ENCODE measurements around the gene PABPN1L. TPM values are rescaled to one million over a fixed set of nuclear protein-coding genes. Genes with fewer than 3 reads are reported as not detected.

PABPN1L gene
- total and polyA plus RNA-seq, 2 experiments from 2014 or later, result not detected

DNA sequence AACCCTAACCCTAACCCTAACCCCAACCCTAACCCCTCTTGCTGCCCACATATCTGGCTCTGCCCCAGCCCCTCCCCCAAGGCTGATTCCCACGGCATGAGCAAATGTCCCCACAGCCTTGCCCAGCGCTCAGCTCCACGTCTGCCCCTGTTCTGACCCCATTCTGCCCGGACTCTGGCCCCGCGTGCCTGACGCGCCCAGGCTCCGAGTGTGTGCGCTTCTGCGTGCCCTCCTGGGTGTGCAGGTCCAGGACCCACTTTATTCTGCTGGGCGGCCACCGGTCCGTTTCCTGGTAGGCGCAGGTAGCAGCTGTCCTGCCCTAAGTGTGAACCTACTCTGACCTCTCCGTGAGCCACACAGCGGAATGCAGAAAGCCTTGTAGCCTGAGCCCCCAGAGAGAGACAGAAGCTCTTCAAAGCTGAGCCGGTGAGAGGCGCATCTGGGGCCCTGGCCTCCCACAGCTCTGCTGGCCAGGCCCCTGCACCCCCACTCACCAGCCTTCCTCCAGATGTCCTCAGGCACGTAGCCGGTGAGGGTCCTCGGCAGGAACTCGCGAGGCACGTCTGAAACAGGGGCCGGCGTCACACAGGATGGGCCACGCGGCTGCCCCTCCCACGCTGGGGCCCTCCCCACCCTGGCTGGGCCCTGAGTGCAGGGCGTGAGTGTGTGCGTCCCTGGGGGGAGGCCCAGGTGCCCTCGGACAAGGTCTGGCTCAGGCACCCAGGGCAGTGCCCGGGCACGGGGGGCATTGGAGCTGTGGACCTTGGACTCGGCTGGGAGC, 14.0 kb upstream of the PABPN1L start:
- no peak overlapping the region for H3K27ac Mint-ChIP-seq

More for the DNA sequence above, 14.0 kb upstream of the PABPN1L start:
- H3K36me3 ChIP-seq (ENCODE audit: insufficient read depth), result no peaks in the 10 kb centered on the region
- no peak overlapping the region for H3K4me2 ChIP-seq
- H3K4me1 ChIP-seq (ENCODE audit: insufficient read depth), result no peaks in the 10 kb centered on the region
- H3K9me2 ChIP-seq (ENCODE audit: insufficient read depth), result no peaks in the 10 kb centered on the region
- H3K4me3 ChIP-seq, result no peak overlapping the region
- peak; percentile 16 for ATAC-seq
- Mint-ChIP-seq H3K27me3 (ENCODE audit: insufficient read depth, low read depth, poor library complexity) (peaks cover 19% of the 10 kb centered on the region), H3K36me3 (ENCODE audit: low read depth) (no peaks in the 10 kb centered on the region; the same call in 2 of the 3 replicates), H3K4me3 (no peak overlapping the region), H3K9me3 (no peaks in the 10 kb centered on the region; the same call in none of the 3 replicates), H3K4me1 (no peaks in the 10 kb centered on the region; the same call in 2 of the 3 replicates)
- no peak overlapping the region for H3K27ac ChIP-seq (ENCODE audit: low read depth)
- TF ChIP-seq, protein P1, sequence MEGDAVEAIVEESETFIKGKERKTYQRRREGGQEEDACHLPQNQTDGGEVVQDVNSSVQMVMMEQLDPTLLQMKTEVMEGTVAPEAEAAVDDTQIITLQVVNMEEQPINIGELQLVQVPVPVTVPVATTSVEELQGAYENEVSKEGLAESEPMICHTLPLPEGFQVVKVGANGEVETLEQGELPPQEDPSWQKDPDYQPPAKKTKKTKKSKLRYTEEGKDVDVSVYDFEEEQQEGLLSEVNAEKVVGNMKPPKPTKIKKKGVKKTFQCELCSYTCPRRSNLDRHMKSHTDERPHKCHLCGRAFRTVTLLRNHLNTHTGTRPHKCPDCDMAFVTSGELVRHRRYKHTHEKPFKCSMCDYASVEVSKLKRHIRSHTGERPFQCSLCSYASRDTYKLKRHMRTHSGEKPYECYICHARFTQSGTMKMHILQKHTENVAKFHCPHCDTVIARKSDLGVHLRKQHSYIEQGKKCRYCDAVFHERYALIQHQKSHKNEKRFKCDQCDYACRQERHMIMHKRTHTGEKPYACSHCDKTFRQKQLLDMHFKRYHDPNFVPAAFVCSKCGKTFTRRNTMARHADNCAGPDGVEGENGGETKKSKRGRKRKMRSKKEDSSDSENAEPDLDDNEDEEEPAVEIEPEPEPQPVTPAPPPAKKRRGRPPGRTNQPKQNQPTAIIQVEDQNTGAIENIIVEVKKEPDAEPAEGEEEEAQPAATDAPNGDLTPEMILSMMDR (conservative IDR thresholded peaks at IDR 0.05; ENCODE audit: low read depth in 2 of 2), result no peak
- TF ChIP-seq JUNB (IDR thresholded peaks at IDR 0.05; ENCODE audit: unreplicated experiment) (no peak), NANOG (IDR thresholded peaks at IDR 0.05; ENCODE audit: borderline replicate concordance) (no peak), ZNF331 (CRISPR knock-in tag; IDR thresholded peaks at IDR 0.05; ENCODE audit: low read depth) (no peak), POLR2AphosphoS5 (IDR thresholded peaks at IDR 0.05; ENCODE audit: low read depth) (no peak), EZH2phosphoT487 (IDR thresholded peaks at IDR 0.05; ENCODE audit: unreplicated experiment) (no peak), STAT1 (IDR thresholded peaks at IDR 0.05; ENCODE audit: unreplicated experiment) (no peak), CREB1 (CRISPR knock-in tag; IDR thresholded peaks at IDR 0.05; ENCODE audit: low read depth) (no peak), EZH2 (IDR thresholded peaks at IDR 0.05; ENCODE audit: low read depth, unreplicated experiment) (no peak), ZNF114 (CRISPR knock-in tag; IDR thresholded peaks at IDR 0.05) (no peak)
- TF ChIP-seq, protein P2, sequence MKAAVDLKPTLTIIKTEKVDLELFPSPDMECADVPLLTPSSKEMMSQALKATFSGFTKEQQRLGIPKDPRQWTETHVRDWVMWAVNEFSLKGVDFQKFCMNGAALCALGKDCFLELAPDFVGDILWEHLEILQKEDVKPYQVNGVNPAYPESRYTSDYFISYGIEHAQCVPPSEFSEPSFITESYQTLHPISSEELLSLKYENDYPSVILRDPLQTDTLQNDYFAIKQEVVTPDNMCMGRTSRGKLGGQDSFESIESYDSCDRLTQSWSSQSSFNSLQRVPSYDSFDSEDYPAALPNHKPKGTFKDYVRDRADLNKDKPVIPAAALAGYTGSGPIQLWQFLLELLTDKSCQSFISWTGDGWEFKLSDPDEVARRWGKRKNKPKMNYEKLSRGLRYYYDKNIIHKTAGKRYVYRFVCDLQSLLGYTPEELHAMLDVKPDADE (IDR thresholded peaks at IDR 0.05), result no peak
- TF ChIP-seq, protein P3, sequence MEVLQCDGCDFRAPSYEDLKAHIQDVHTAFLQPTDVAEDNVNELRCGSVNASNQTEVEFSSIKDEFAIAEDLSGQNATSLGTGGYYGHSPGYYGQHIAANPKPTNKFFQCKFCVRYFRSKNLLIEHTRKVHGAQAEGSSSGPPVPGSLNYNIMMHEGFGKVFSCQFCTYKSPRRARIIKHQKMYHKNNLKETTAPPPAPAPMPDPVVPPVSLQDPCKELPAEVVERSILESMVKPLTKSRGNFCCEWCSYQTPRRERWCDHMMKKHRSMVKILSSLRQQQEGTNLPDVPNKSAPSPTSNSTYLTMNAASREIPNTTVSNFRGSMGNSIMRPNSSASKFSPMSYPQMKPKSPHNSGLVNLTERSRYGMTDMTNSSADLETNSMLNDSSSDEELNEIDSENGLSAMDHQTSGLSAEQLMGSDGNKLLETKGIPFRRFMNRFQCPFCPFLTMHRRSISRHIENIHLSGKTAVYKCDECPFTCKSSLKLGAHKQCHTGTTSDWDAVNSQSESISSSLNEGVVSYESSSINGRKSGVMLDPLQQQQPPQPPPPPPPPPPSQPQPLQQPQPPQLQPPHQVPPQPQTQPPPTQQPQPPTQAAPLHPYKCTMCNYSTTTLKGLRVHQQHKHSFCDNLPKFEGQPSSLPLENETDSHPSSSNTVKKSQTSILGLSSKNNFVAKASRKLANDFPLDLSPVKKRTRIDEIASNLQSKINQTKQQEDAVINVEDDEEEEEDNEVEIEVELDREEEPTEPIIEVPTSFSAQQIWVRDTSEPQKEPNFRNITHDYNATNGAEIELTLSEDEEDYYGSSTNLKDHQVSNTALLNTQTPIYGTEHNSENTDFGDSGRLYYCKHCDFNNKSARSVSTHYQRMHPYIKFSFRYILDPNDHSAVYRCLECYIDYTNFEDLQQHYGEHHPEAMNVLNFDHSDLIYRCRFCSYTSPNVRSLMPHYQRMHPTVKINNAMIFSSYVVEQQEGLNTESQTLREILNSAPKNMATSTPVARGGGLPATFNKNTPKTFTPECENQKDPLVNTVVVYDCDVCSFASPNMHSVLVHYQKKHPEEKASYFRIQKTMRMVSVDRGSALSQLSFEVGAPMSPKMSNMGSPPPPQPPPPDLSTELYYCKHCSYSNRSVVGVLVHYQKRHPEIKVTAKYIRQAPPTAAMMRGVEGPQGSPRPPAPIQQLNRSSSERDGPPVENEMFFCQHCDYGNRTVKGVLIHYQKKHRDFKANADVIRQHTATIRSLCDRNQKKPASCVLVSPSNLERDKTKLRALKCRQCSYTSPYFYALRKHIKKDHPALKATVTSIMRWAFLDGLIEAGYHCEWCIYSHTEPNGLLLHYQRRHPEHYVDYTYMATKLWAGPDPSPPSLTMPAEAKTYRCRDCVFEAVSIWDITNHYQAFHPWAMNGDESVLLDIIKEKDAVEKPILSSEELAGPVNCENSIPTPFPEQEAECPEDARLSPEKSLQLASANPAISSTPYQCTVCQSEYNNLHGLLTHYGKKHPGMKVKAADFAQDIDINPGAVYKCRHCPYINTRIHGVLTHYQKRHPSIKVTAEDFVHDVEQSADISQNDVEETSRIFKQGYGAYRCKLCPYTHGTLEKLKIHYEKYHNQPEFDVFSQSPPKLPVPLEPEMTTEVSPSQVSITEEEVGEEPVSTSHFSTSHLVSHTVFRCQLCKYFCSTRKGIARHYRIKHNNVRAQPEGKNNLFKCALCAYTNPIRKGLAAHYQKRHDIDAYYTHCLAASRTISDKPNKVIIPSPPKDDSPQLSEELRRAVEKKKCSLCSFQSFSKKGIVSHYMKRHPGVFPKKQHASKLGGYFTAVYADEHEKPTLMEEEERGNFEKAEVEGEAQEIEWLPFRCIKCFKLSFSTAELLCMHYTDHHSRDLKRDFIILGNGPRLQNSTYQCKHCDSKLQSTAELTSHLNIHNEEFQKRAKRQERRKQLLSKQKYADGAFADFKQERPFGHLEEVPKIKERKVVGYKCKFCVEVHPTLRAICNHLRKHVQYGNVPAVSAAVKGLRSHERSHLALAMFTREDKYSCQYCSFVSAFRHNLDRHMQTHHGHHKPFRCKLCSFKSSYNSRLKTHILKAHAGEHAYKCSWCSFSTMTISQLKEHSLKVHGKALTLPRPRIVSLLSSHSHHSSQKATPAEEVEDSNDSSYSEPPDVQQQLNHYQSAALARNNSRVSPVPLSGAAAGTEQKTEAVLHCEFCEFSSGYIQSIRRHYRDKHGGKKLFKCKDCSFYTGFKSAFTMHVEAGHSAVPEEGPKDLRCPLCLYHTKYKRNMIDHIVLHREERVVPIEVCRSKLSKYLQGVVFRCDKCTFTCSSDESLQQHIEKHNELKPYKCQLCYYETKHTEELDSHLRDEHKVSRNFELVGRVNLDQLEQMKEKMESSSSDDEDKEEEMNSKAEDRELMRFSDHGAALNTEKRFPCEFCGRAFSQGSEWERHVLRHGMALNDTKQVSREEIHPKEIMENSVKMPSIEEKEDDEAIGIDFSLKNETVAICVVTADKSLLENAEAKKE (CRISPR knock-in tag; IDR thresholded peaks at IDR 0.05), result no peak
- no peaks in the 10 kb centered on the region for H3K27me3 ChIP-seq (ENCODE audit: insufficient read depth)
- H2AFZ ChIP-seq, result no peak overlapping the region
- no peaks in the 10 kb centered on the region for H3F3A ChIP-seq (replicated peaks; ENCODE audit: low read depth)
- no peak for DNase-seq (ENCODE audit: low spot score)
- H4K20me1 ChIP-seq (replicated peaks; ENCODE audit: insufficient read depth), result no peaks in the 10 kb centered on the region
- no peaks in the 10 kb centered on the region for H3K79me2 ChIP-seq (replicated peaks; ENCODE audit: insufficient read depth)

Data from GM23338 (cell line).